ENCODE data around the gene XPO1.

DNA sequence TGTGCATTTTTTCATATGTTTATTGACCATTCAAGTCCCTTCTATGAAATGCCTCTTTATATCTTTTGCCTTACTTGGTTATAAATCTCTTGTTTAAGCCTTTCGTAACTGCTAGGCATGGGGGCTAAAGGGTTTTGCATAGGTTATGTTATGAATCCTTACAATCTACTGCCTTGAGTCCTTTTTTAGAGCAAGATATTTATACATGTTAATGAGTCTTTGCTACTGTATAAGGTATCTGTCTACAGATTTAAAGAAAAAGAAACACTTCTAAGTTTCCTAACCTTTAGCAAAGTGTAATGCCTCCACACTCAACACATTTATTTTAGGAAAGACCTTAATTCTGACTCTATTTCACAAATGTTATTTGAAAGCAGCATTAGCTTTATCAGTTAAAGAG, 43.6 kb upstream of the XPO1 start:
- TF ChIP-seq, protein P1, sequence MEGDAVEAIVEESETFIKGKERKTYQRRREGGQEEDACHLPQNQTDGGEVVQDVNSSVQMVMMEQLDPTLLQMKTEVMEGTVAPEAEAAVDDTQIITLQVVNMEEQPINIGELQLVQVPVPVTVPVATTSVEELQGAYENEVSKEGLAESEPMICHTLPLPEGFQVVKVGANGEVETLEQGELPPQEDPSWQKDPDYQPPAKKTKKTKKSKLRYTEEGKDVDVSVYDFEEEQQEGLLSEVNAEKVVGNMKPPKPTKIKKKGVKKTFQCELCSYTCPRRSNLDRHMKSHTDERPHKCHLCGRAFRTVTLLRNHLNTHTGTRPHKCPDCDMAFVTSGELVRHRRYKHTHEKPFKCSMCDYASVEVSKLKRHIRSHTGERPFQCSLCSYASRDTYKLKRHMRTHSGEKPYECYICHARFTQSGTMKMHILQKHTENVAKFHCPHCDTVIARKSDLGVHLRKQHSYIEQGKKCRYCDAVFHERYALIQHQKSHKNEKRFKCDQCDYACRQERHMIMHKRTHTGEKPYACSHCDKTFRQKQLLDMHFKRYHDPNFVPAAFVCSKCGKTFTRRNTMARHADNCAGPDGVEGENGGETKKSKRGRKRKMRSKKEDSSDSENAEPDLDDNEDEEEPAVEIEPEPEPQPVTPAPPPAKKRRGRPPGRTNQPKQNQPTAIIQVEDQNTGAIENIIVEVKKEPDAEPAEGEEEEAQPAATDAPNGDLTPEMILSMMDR (IDR thresholded peaks at IDR 0.05) = no peak
- TF ChIP-seq POLR2A (IDR thresholded peaks at IDR 0.05) = no peak
